ENCODE data around the gene DUOX1.

Gene DUOX1

DNA sequence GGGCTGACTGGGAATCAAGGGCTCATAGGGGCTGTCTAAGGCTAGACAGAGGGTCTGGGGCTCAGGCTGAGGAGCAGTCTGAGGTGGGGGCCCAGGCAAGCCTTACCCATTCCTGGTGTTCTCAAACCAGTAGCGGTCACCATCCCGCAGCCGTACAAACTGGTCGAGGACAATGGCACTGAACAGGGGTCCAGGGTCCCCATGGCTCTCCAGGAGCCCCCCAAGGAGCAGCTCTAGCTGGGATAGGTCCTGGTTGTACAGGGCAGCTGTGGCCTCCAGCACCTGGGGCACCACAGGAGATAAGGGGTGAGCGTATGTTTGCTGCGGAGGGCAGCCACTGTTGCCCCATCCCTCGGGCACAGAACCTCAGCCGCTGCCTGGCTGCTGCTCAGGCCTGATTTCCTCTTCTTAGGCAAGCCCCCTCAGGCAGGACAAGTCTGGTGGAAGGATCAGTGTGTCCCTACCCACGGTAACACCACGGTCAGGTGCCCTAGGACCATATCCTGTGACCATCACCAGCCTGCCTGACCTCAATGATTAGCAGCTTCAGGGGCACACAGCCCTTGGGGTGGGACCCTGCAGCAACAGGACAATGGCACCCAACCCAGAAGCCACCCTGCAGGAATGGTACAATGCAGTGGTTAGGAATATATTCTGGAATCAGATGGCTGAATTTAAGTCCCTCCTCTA, 21.7 kb upstream of the DUOX1 start:
- no peak overlapping the region for H3K4me3 ChIP-seq (replicated peaks; ENCODE audit: insufficient read depth, low read length)
- TF ChIP-seq POLR2AphosphoS5 (IDR thresholded peaks at IDR 0.05; ENCODE audit: low read depth) (no peak), GABPA (IDR thresholded peaks at IDR 0.05; ENCODE audit: low read depth) (no peak), SPI1 (IDR thresholded peaks at IDR 0.05; ENCODE audit: borderline replicate concordance, low read depth) (no peak)
- TF ChIP-seq, protein P1, sequence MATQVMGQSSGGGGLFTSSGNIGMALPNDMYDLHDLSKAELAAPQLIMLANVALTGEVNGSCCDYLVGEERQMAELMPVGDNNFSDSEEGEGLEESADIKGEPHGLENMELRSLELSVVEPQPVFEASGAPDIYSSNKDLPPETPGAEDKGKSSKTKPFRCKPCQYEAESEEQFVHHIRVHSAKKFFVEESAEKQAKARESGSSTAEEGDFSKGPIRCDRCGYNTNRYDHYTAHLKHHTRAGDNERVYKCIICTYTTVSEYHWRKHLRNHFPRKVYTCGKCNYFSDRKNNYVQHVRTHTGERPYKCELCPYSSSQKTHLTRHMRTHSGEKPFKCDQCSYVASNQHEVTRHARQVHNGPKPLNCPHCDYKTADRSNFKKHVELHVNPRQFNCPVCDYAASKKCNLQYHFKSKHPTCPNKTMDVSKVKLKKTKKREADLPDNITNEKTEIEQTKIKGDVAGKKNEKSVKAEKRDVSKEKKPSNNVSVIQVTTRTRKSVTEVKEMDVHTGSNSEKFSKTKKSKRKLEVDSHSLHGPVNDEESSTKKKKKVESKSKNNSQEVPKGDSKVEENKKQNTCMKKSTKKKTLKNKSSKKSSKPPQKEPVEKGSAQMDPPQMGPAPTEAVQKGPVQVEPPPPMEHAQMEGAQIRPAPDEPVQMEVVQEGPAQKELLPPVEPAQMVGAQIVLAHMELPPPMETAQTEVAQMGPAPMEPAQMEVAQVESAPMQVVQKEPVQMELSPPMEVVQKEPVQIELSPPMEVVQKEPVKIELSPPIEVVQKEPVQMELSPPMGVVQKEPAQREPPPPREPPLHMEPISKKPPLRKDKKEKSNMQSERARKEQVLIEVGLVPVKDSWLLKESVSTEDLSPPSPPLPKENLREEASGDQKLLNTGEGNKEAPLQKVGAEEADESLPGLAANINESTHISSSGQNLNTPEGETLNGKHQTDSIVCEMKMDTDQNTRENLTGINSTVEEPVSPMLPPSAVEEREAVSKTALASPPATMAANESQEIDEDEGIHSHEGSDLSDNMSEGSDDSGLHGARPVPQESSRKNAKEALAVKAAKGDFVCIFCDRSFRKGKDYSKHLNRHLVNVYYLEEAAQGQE (IDR thresholded peaks at IDR 0.05; ENCODE audit: insufficient replicate concordance, low read depth) = no peak
- TF ChIP-seq, protein P2, sequence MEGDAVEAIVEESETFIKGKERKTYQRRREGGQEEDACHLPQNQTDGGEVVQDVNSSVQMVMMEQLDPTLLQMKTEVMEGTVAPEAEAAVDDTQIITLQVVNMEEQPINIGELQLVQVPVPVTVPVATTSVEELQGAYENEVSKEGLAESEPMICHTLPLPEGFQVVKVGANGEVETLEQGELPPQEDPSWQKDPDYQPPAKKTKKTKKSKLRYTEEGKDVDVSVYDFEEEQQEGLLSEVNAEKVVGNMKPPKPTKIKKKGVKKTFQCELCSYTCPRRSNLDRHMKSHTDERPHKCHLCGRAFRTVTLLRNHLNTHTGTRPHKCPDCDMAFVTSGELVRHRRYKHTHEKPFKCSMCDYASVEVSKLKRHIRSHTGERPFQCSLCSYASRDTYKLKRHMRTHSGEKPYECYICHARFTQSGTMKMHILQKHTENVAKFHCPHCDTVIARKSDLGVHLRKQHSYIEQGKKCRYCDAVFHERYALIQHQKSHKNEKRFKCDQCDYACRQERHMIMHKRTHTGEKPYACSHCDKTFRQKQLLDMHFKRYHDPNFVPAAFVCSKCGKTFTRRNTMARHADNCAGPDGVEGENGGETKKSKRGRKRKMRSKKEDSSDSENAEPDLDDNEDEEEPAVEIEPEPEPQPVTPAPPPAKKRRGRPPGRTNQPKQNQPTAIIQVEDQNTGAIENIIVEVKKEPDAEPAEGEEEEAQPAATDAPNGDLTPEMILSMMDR (IDR thresholded peaks at IDR 0.05; ENCODE audit: insufficient read depth, low read length) = no peak
- peaks cover 25% of the 10 kb centered on the region for H3K27me3 ChIP-seq (ENCODE audit: insufficient read depth, poor library complexity, severe bottlenecking)
- DNase-seq (ENCODE audit: low read depth in 1 of 2, low spot score in 1 of 2) = no peak
- H3K27ac ChIP-seq (replicated peaks) = no peak overlapping the region

DNA sequence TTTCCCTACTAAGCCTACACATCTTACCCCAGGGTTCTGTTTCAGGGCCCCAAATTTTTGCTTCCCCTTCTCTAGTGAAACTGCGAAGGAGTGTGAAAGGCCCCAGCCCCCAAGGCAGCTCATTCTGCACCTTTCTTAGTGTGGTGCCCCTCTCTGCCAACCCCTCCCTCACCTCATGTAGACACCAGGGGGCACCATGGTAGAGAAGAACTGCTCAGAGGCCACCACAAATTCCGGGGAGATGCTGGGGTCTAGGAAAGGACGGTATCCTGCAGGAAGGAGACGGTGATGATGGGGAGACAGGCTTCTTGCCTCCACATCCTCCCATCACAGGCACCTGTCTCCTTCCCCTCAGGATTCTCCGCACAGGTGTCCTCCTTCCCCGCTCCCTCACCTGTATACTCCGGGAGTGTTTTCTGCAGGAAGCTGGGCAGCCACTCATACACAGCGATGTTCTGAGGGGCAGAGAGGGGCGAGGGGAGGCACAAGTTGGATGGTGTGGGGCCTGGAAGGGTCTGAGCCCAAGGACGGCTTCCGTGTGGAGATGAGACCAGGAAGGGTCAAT, 19.5 kb upstream of the DUOX1 start:
- peaks cover 48% of the 10 kb centered on the region for H3K27me3 ChIP-seq (ENCODE audit: insufficient read depth, poor library complexity, severe bottlenecking)
- H3K27ac ChIP-seq (replicated peaks) = no peak overlapping the region
- DNase-seq (ENCODE audit: low read depth in 1 of 2, low spot score in 1 of 2) = no peak
- no peak for TF ChIP-seq GABPA (IDR thresholded peaks at IDR 0.05; ENCODE audit: low read depth)
- TF ChIP-seq, protein P1 (IDR thresholded peaks at IDR 0.05; ENCODE audit: insufficient replicate concordance, low read depth) = no peak
- TF ChIP-seq SPI1 (IDR thresholded peaks at IDR 0.05; ENCODE audit: borderline replicate concordance, low read depth) = no peak
- TF ChIP-seq, protein P2 (IDR thresholded peaks at IDR 0.05; ENCODE audit: insufficient read depth, low read length) = no peak
- no peak for TF ChIP-seq POLR2AphosphoS5 (IDR thresholded peaks at IDR 0.05; ENCODE audit: low read depth)
- H3K4me3 ChIP-seq (replicated peaks; ENCODE audit: insufficient read depth, low read length) = no peak overlapping the region

DNA sequence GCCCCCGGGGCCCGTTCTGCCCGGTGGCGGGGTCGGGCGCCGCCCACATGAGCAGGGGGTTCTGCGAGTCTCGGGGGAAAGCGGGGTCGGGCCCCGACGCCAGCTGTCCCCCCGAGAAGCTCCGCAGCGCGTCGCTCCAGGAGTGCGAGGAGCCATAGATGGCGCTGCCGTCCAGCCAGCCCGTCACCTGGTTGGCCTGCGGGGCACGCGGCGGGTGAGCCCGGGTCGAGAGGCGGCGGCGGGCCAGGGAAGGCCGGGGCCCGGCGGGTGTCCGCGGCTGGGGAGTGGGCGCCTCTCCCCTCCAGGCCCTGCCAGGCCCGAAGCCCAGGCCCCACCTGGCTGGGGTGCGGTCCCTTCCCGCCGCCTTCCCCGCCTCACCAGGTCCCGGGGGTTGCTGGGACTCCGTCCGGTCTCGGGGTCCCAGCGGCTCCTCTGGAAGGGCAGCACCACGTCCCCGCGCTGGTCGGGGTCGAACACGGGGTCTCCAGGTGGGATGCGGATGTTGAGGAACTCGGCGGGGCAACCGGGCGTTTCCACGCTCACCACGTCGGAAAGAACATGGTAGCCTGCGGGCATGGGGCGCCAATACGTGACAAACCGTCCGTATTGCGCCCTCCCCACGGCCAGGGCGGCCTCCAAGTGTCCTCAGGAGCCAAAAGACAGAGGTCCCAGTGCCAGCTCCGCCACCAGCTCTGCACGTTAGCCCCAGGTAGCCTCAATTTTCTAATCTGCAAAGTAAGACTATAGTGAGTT, 18.2 kb upstream of the DUOX1 start:
- H3K4me3 ChIP-seq (replicated peaks; ENCODE audit: insufficient read depth, low read length) = no peak overlapping the region
- no peak for DNase-seq (ENCODE audit: low read depth in 1 of 2, low spot score in 1 of 2)
- TF ChIP-seq, protein P2 (IDR thresholded peaks at IDR 0.05; ENCODE audit: insufficient read depth, low read length) = no peak
- TF ChIP-seq POLR2AphosphoS5 (IDR thresholded peaks at IDR 0.05; ENCODE audit: low read depth) (no peak), GABPA (IDR thresholded peaks at IDR 0.05; ENCODE audit: low read depth) (no peak), SPI1 (IDR thresholded peaks at IDR 0.05; ENCODE audit: borderline replicate concordance, low read depth) (no peak)
- TF ChIP-seq, protein P1 (IDR thresholded peaks at IDR 0.05; ENCODE audit: insufficient replicate concordance, low read depth) = no peak
- no peak overlapping the region for H3K27ac ChIP-seq (replicated peaks)
- peaks cover 60% of the 10 kb centered on the region for H3K27me3 ChIP-seq (ENCODE audit: insufficient read depth, poor library complexity, severe bottlenecking)
